ENCODE measurements around the gene STXBP3. TPM values are rescaled to one million over a fixed set of nuclear protein-coding genes. Genes with fewer than 3 reads are reported as not detected.

The STXBP3 gene, protein sequence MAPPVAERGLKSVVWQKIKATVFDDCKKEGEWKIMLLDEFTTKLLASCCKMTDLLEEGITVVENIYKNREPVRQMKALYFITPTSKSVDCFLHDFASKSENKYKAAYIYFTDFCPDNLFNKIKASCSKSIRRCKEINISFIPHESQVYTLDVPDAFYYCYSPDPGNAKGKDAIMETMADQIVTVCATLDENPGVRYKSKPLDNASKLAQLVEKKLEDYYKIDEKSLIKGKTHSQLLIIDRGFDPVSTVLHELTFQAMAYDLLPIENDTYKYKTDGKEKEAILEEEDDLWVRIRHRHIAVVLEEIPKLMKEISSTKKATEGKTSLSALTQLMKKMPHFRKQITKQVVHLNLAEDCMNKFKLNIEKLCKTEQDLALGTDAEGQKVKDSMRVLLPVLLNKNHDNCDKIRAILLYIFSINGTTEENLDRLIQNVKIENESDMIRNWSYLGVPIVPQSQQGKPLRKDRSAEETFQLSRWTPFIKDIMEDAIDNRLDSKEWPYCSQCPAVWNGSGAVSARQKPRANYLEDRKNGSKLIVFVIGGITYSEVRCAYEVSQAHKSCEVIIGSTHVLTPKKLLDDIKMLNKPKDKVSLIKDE
- 17.3 to 24.7 TPM (median 20.4 TPM) in 5 replicates for total RNA-seq (2022; extraction: Qiagen RNA extraction)

DNA sequence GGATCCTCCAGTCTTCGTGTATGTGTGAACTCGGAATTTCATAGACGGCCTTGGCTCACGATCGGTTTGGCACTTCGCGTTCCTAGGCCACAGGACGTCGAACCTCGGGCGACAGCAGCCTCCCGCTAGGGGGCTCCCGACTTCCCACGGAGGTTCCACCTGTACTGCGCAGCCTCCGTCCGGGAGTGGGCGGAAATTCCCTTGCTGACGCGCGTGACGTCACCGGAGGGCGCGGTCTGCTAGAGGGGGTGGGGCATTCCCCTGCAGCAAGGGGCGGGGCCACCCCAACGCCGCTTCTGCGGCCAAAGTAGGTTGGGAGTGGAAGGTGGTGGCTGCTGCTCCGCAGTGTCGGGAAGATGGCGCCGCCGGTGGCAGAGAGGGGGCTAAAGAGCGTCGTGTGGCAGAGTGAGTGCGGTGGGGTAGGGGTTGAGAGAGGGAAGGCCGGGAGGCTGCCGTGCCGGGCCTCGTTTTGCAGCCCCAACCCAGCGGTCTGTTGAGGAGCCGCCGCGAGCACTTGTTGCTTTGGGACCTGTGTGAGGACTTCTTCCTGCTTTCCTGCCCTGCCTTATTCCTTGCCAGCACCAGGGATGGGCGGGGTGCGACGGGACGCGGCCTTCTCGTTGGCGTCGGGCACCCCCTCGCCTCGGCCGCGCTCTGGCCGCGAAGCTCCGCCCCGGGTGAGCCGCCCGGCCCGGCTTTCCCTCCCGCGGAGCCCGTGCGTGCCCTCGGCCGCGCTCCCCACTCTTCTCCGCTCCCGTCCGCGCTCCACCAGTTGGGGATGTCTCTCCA, at the start of gene STXBP3:
STXBP3 (plus strand) TSS at position 293 of the 789 bp plus-strand sequence; CDS start at position 357, 64 bp downstream.

DNA sequence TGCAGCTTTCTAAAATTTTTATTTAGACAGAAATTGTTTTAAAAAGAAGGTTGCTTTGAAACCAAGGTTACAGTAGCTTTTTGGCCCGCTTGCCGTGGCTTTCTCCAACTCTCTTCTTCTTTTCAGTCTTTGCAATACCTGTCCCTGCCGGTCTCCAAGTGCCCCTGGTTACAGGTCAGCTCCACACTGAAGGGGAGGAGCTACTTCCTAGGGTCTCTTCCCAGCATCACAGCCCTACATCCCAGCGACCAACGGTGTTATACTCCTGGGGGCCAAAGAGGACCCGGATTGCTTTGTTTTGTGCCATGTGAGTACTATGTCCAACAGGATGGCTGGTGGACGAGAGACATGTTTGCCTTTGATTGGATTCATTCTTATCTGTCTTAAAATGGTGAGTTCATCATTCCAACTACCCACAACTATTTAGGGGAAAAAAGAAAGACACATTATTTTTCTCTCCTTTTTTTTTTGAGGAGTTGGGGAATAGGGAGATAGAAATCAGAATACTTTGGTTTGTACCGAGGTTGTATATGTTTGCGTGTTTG, 33.8 kb upstream of the STXBP3 start, which contains the start of gene FNDC7:
FNDC7 (plus strand) TSS at position 303 of the 545 bp plus-strand sequence; CDS start at position 329, 26 bp downstream.

DNA sequence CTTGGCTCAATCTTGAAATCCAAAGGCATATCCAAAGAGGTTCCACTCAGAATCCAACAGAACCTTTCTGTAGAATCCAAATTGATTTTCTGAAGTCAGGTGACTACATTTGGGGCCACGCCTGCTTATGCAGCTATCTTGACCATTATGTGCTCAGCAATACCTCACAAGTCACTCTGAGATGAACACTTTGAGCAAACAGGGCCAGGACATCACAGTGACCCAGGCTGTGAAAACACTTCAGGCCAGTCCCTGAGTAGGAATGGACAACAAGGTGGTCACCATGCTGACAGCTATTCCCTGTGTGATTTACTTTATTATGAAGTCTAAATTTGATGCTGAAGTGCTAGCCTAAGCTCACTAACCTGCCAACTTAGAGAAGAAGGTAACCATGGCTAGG, 110.5 kb downstream of the STXBP3 start, which contains the start of gene AKNAD1:
AKNAD1 (minus strand) TSS at position 101 of the 400 bp plus-strand sequence. CDS start 4,430 bp downstream, outside the sequence.

Other genes with a start within 250 kb of the STXBP3 start
- 4.3 to 5.4 TPM (median 5.3 TPM) in 5 replicates for gene EEIG2, start 186.6 kb upstream of the STXBP3 start, total RNA-seq (2022; extraction: Qiagen RNA extraction)
- gene HENMT1, start 85.6 kb upstream of the STXBP3 start, total RNA-seq (2022; extraction: Qiagen RNA extraction): 3.9 to 5.3 TPM (median 4.3 TPM) in 5 replicates
- 19.5 to 22.0 TPM (median 21.6 TPM) in 5 replicates for gene PRPF38B, start 54.4 kb upstream of the STXBP3 start, total RNA-seq (2022; extraction: Qiagen RNA extraction)
- 0.06 TPM in 1 of 5 replicates, not detected in the others for gene FNDC7, start 33.8 kb upstream of the STXBP3 start, total RNA-seq (2022; extraction: Qiagen RNA extraction)
- 0.78 to 2.5 TPM (median 1.2 TPM) in 5 replicates for gene AKNAD1, start 110.4 kb downstream of the STXBP3 start, total RNA-seq (2022; extraction: Qiagen RNA extraction)
- 16.5 to 21.9 TPM (median 20.1 TPM) in 5 replicates for gene GPSM2, start 130.3 kb downstream of the STXBP3 start, total RNA-seq (2022; extraction: Qiagen RNA extraction)
- gene CLCC1, start 216.8 kb downstream of the STXBP3 start, total RNA-seq (2022; extraction: Qiagen RNA extraction): 14.1 to 16.5 TPM (median 15.0 TPM) in 5 replicates

All from A549 treated with Mapracorat at 1 μM for 4 hours (cell line).